Type B pancreatic cell (in vitro differentiated cells): ENCODE measurements around the gene MIOX. TPM values are rescaled to one million over a fixed set of nuclear protein-coding genes. Genes with fewer than 3 reads are reported as not detected.
A peak's percentile ranks its signal among the peaks of the same experiment; 100 is the strongest.

ENCODE experiments used
- DNase-seq: peaks from one replicate; pipeline ENCODE4 v3.0.0; 2021; ENCODE audit warnings: mixed read lengths; ENCODE audit not compliant: unreplicated experiment; ENCODE audit errors: extremely low spot score
- H3K27ac Mint-ChIP-seq: 2 replicates; pipeline ENCODE4 v1.8.0; 2021; ENCODE audit warnings: mild to moderate bottlenecking, mixed read lengths
- H3K27me3 Mint-ChIP-seq: 2 replicates; pipeline ENCODE4 v1.8.0; 2021; ENCODE audit warnings: mixed read lengths
- H3K36me3 Mint-ChIP-seq: 2 replicates; pipeline ENCODE4 v1.8.0; 2021; ENCODE audit warnings: mixed read lengths
- H3K4me1 Mint-ChIP-seq: one replicate; pipeline ENCODE4 v1.8.0; 2021; ENCODE audit warnings: mixed read lengths; ENCODE audit not compliant: unreplicated experiment
- H3K4me3 Mint-ChIP-seq: 2 replicates; pipeline ENCODE4 v1.8.0; 2021; ENCODE audit warnings: mild to moderate bottlenecking, mixed read lengths
- H3K9me3 Mint-ChIP-seq: 2 replicates; pipeline ENCODE4 v1.8.0; 2021; ENCODE audit warnings: mixed read lengths
- total RNA-seq: library from RNA; stranded (reverse); gene quantifications from 2 replicates; pipeline ENCODE4 v1.2.1, GENCODE V29; 2021; ENCODE audit warnings: low replicate concordance
- TF ChIP-seq, protein P1 (sequence below): fragments of 200-600 bp; sonication (generic); conservative IDR thresholded peaks from 2 replicates; pipeline ENCODE4 v1.5.0; 2021; ENCODE audit warnings: antibody characterized with exemption, mild to moderate bottlenecking

Gene MIOX
- total RNA-seq, 1 donor from 2014 or later: not detected

DNA sequence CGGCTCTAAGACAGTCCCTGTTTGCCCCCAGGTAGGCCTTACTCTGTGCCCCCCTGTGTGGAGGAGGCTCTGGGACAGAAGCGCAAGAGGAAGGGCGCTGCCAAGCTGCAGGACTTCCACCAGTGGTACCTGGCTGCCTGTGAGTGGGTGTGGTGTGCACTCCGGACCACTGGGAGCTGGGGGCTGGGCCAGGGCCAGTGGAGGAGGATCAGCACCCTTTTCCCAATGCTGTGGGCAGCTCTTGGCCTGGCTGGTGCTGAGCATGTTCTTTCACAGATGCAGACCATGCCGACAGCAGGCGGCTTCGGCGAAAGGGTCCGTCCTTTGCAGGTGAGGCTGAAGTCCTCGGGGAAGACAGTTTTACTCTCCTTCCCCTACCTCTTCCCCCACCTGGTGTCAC is 35.1 kb downstream of the MIOX start:
- Mint-ChIP-seq H3K36me3 (peaks cover 8% of the 10 kb centered on the region), H3K9me3 (no peaks in the 10 kb centered on the region), H3K27me3 (peaks cover 2% of the 10 kb centered on the region), H3K27ac (no peak overlapping the region), H3K4me1 (peaks cover 6% of the 10 kb centered on the region), H3K4me3 (no peak overlapping the region)
- TF ChIP-seq, protein P1, sequence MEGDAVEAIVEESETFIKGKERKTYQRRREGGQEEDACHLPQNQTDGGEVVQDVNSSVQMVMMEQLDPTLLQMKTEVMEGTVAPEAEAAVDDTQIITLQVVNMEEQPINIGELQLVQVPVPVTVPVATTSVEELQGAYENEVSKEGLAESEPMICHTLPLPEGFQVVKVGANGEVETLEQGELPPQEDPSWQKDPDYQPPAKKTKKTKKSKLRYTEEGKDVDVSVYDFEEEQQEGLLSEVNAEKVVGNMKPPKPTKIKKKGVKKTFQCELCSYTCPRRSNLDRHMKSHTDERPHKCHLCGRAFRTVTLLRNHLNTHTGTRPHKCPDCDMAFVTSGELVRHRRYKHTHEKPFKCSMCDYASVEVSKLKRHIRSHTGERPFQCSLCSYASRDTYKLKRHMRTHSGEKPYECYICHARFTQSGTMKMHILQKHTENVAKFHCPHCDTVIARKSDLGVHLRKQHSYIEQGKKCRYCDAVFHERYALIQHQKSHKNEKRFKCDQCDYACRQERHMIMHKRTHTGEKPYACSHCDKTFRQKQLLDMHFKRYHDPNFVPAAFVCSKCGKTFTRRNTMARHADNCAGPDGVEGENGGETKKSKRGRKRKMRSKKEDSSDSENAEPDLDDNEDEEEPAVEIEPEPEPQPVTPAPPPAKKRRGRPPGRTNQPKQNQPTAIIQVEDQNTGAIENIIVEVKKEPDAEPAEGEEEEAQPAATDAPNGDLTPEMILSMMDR: no peak
- DNase-seq: no peak

DNA sequence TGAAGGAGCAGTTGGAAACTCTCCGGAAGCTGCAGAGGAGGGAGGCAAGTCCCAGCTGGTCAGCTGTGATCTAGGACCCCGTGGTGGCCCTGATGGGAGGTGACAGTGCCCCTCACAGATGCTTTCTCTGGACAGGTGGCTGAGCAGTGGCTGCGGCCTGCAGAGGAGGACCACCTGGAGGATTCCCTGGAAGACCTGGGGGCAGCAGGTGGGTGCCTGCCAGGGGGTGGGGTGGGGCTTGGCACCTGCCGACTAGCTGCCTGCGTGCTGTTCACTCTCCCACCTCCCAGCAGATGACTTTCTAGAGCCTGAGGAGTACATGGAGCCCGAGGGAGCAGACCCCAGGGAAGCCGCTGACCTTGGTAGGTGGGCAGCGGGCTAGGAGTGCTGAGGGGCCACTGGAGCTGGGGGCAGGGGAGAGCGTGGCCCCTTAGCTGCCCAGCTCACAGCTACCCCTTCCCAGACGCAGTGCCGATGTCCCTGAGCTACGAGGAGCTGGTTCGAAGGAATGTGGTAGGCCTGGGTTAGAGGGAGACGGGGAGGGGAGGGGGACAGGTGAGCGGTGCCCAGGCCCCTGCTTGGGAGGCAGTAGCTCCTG is 35.6 kb downstream of the MIOX start:
- H3K9me3 Mint-ChIP-seq: no peaks in the 10 kb centered on the region
- TF ChIP-seq, protein P1: no peak
- H3K27ac Mint-ChIP-seq: no peak overlapping the region
- DNase-seq: no peak
- H3K4me1 Mint-ChIP-seq: peaks cover 6% of the 10 kb centered on the region
- H3K27me3 Mint-ChIP-seq: peaks cover 2% of the 10 kb centered on the region
- H3K4me3 Mint-ChIP-seq: no peak overlapping the region
- peaks cover 8% of the 10 kb centered on the region for H3K36me3 Mint-ChIP-seq

DNA sequence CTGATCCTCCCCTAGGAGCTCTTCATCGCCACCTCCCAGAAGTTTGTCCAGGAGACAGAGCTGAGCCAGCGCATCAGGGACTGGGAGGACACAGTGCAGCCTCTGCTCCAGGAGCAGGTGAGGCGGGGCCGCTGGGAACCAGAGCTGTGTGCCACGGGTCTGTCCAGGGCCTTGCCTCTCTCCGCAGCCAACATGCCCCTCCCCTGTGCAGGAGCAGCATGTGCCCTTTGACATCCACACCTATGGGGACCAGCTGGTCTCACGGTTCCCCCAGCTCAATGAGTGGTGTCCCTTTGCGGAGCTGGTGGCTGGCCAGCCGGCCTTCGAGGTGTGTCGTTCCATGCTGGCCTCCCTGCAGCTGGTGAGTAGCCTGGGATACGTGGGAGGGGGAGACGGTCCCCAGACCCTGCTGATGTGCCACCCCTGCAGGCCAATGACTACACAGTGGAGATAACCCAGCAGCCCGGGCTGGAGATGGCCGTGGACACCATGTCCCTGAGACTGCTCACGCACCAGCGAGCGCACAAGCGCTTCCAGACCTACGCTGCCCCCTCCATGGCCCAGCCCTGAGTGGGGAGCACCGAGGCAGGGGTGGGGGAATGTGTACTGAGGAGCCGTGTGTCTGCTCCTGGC is 36.3 kb downstream of the MIOX start:
- H3K4me1 Mint-ChIP-seq: peaks cover 6% of the 10 kb centered on the region
- H3K27me3 Mint-ChIP-seq: peaks cover 8% of the 10 kb centered on the region
- peaks cover 8% of the 10 kb centered on the region for H3K36me3 Mint-ChIP-seq
- no peak overlapping the region for H3K27ac Mint-ChIP-seq
- H3K4me3 Mint-ChIP-seq: peak overlapping the region; percentile 60
- TF ChIP-seq, protein P1: no peak
- no peaks in the 10 kb centered on the region for H3K9me3 Mint-ChIP-seq
- no peak for DNase-seq

DNA sequence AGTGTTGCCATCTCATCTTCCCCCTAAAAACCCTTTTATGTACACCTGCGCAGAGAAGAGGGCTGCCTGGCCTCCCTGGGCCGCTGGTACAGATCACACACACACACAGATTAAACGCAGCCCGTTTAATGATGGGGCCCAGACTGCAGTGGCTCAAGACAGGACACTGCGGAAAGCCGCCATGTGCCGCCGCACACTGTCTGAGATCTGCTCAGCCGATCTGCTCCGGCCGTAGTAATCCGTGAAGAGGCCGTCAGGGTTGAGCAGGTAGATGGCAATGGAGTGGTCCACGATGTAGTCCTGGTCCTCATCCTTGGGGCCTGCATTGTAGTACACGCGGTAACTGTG is 36.8 kb downstream of the MIOX start:
- no peak overlapping the region for H3K27ac Mint-ChIP-seq
- H3K36me3 Mint-ChIP-seq: peaks cover 8% of the 10 kb centered on the region
- H3K27me3 Mint-ChIP-seq: peaks cover 13% of the 10 kb centered on the region
- peaks cover 6% of the 10 kb centered on the region for H3K4me1 Mint-ChIP-seq
- TF ChIP-seq, protein P1: no peak
- no peak for DNase-seq
- no peaks in the 10 kb centered on the region for H3K9me3 Mint-ChIP-seq
- peak overlapping the region; percentile 60 for H3K4me3 Mint-ChIP-seq

DNA sequence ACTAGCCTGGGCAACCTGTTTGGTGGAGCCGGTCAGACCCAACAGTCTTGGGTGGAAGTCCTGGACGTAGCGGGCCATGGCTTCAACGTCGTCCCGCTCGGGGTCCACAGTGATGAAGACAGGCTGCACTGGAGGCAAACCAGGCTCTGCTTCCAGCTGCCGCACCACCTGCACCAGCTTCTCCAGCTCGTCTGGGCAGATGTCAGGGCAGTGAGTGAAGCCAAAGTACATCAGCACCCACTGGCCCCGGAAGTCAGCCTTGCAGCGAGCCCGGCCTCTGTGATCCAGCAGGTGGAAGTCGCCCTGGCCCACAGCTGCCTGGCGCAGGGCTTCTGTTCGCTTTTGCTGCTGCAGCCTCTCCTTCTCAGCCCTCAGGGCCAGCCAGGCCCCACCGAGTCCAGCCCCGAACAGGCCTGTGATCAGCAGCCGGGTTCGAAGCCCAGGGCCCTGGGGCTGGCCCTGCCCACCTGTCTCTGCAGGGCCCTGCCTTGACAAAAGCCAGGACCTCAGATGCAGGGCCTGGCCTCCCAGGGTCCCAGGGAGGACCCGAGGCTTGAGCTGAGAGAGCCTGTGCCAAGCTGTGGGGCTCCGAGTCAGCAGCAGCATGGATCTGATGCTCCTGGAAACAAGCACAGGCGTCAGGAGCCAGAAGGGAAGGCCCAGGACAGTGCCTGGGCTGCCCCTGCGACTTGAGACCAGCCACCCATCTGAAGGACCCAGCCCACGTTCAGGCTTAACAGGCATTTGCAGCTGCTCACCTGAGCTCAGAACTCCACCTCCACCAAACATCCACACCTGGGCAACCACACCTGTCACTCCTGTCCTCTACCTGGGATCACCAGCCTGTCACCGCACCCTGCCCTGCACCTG is 37.4 kb downstream of the MIOX start:
- H3K27ac Mint-ChIP-seq: peak overlapping the region; percentile 99
- TF ChIP-seq, protein P1: no peak
- H3K4me1 Mint-ChIP-seq: peaks cover 6% of the 10 kb centered on the region
- peaks cover 8% of the 10 kb centered on the region for H3K36me3 Mint-ChIP-seq
- peaks cover 19% of the 10 kb centered on the region for H3K27me3 Mint-ChIP-seq
- no peaks in the 10 kb centered on the region for H3K9me3 Mint-ChIP-seq
- H3K4me3 Mint-ChIP-seq: peak overlapping the region; percentile 97
- no peak for DNase-seq
